Sciatic nerve (tissue), 2 donors: Measurements from ENCODE around the gene FARS2. TPM values are rescaled to one million over a fixed set of nuclear protein-coding genes. Genes with fewer than 3 reads are reported as not detected.

Source experiments
- ATAC-seq: fragments of 200-7000 bp; cut with Tn5 transposase; one replicate; pipeline ENCODE4 v1.9.1; 2020; ENCODE audit warnings: mild to moderate bottlenecking, moderate library complexity
- DNase-seq: peaks from one replicate; pipeline ENCODE4 v3.0.0-alpha.2; 2020; ENCODE audit warnings: low spot score
- intact Hi-C: fragments of 100-400 bp; cut with DNase I; formaldehyde crosslinking; loops from one replicate; pipeline ENCODE4 v1.14.2; 2022
- total RNA-seq: library from RNA; stranded (reverse); fragmentation: NEBNext Ultra II Directional; extraction: Animal tissue kit (Norgen Biotek cat#: 25700); gene quantifications from one replicate; pipeline ENCODE4 v1.2.1, GENCODE V29; 2021
- donor health status: DM: no; HTN: no; CAD: no.
- donor health status: DM: no; HTN: no; CAD: no.

Gene FARS2
- total RNA-seq, 1 donor from 2014 or later: 17.8 TPM

DNA sequence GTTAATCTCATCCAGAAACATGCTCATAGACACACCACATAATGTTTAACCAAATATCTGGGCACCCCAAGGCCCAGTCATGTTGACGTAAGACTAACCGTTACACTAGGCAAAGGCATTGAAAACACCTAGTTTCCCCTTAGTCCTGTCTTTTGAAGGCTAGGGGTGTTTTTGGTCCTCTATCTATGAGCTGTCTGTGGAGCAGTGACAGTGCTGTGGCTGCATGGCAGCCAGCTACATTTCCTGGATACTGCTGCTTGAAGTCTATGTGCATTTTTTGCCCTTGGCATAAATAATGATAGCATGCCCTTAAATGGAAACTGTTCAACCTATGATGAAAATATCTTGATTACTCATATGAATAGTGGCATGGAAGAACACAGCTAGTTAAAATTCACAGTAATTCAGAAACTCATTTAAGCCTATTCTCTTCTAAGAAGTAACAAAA lies 18.6 kb downstream of the FARS2 start:
- intact Hi-C loops: no loop called here
- ATAC-seq: no peak

GRCh38 chr6:5280920-5281319 lies 19.6 kb downstream of the FARS2 start:
- no peak for DNase-seq
- intact Hi-C loops: no loop called here
- no peak for ATAC-seq

More for the DNA sequence above, 18.6 kb downstream of the FARS2 start:
- DNase-seq: no peak

GRCh38 chr6:5282191-5282623 lies 20.9 kb downstream of the FARS2 start:
- intact Hi-C loops: no loop called here
- no peak for DNase-seq
- no peak for ATAC-seq

GRCh38 chr6:5285081-5285480 lies 23.8 kb downstream of the FARS2 start:
- no peak for DNase-seq
- intact Hi-C loops: no loop called here
- ATAC-seq: no peak

- no peak for ATAC-seq
- intact Hi-C loops: no loop called here
- DNase-seq: no peak
Observed at GRCh38 chr6:5285526-5285925, 24.2 kb downstream of the FARS2 start.

GRCh38 chr6:5286780-5287179 lies 25.5 kb downstream of the FARS2 start:
- DNase-seq: no peak
- ATAC-seq: no peak
- intact Hi-C loops: no loop called here

GRCh38 chr6:5287205-5287965 lies 26.1 kb downstream of the FARS2 start:
- intact Hi-C loops: no loop called here
- DNase-seq (no peak), ATAC-seq (peak; percentile 79)

GRCh38 chr6:5287966-5288297 lies 26.6 kb downstream of the FARS2 start:
- ATAC-seq (peak; percentile 13), DNase-seq (no peak)
- intact Hi-C loops: no loop called here

GRCh38 chr6:5290097-5290496 lies 28.8 kb downstream of the FARS2 start:
- intact Hi-C loops: no loop called here
- DNase-seq (no peak), ATAC-seq (no peak)

DNA sequence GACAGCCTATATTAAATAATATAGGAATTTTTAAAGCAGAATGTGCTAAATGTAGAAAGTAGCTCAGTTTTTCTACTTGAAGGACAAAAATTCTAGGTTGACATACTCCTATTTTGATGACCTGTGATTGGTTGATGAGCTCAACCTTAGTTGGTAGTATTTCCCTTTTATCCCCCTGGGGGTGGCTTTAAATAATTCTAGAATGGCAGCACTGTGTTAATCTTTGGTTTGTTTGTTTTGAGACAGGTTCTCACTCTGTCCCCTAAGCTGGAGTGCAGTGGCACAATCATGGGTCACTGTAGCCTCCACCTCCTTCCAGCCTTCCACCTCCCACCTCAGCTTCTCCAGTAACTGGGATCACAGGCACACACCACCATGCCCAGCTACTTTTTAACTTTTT lies 29.2 kb downstream of the FARS2 start:
- intact Hi-C loops: no loop called here

GRCh38 chr6:5292154-5292553 lies 30.8 kb downstream of the FARS2 start:
- ATAC-seq: no peak

More for the DNA sequence above, 29.2 kb downstream of the FARS2 start:
- no peak for DNase-seq
- ATAC-seq: no peak

GRCh38 chr6:5293692-5294091 lies 32.4 kb downstream of the FARS2 start:
- ATAC-seq: no peak
- intact Hi-C loops: no loop called here
- DNase-seq: no peak

More at GRCh38 chr6:5292154-5292553, 30.8 kb downstream of the FARS2 start:
- intact Hi-C loops: no loop called here
- DNase-seq: no peak

- intact Hi-C loops: no loop called here
- DNase-seq (no peak), ATAC-seq (no peak)
Observed at GRCh38 chr6:5294392-5295211, 33.3 kb downstream of the FARS2 start.

- DNase-seq: no peak
- intact Hi-C loops: no loop called here
- no peak for ATAC-seq
Observed at GRCh38 chr6:5295623-5296022, 34.3 kb downstream of the FARS2 start.

DNA sequence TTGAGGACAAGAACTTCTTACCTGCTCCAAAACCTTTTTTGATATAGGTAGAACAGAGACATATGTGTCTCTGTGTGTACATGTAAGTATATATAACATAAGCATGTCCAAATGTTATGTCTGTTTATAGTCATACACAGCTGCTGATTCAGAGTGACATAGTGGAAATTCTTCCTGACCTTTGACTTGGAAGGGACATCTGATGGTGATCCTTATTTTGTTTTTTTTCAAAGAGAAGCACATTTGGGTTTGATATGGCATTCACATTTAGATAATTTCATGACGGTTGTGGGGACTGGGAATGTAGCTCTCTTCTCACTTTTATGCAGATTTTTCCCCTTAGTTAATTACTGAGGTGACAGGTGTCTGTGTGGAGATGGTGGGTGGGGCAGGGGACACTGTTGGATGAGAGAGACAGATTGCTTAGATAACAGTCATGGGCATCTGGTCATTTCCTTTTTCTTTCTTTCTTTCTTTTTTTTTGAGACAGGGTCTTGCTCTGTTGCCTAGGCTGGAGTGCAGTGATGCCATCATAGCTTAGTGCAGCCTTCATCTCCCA lies 39.0 kb downstream of the FARS2 start:
- DNase-seq: no peak
- intact Hi-C loops: no loop called here
- no peak for ATAC-seq

- DNase-seq (no peak), ATAC-seq (no peak)
- intact Hi-C loops: no loop called here
Observed at GRCh38 chr6:5302220-5302946, 41.1 kb downstream of the FARS2 start.

- intact Hi-C loops: no loop called here
- ATAC-seq (peak; percentile 41), DNase-seq (no peak)
Observed at GRCh38 chr6:5302995-5303622, 41.8 kb downstream of the FARS2 start.

DNA sequence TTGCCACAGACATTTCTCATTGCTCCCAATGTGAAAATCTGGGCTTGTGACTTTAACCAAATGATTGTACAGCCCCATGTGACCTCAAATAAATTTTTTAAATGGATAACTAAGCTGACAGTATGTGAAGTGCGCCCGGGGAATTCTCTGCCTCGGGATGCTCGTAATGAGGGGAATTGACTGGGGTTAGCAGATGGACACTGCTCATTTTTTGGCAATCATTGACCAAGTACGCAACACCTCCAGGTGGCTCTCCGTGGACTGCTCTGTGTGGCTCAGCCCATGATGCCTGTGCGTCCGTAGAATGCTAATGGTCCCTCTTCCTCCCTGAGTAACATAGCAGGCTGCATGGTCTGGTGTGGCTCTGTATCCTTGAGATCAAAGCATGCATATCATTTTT lies 42.4 kb downstream of the FARS2 start:
- intact Hi-C loops: no loop called here
- ATAC-seq (no peak), DNase-seq (no peak)
